Neural cell (in vitro differentiated cells): ENCODE data around the gene GMDS. TPM values are rescaled to one million over a fixed set of nuclear protein-coding genes. Genes with fewer than 3 reads are reported as not detected.

Source experiments
- H2AFZ ChIP-seq: fragments of 200-600, 300-800 bp; sonication (generic), shearing (Covaris generic); 2 replicates; pipeline ENCODE4 v1.6.0; 2014; ENCODE audit warnings: low read depth, mild to moderate bottlenecking, antibody characterized with exemption, low read length, moderate library complexity
- H3F3A ChIP-seq: fragments of 200-600 bp; shearing (Covaris generic); 2 replicates; pipeline ENCODE4 v1.6.1; 2016; ENCODE audit warnings: mild to moderate bottlenecking, moderate library complexity, mixed read lengths, antibody characterized with exemption, low read length; ENCODE audit not compliant: insufficient read depth, poor library complexity, severe bottlenecking
- H3K27ac ChIP-seq: fragments of 200-600, 300-800 bp; sonication (generic), shearing (Covaris generic); 2 replicates; pipeline ENCODE4 v1.5.1; 2014; ENCODE audit warnings: mild to moderate bottlenecking, low read length, moderate library complexity
- H3K27me3 ChIP-seq: fragments of 300-800, 200-600 bp; sonication (generic), shearing (Covaris generic); 2 replicates; pipeline ENCODE4 v1.6.0; 2014; ENCODE audit warnings: mild to moderate bottlenecking, low read depth, low read length, moderate library complexity; ENCODE audit not compliant: insufficient read depth
- H3K36me3 ChIP-seq: fragments of 300-800, 200-600 bp; sonication (generic), shearing (Covaris generic); 2 replicates; pipeline ENCODE4 v1.5.1; 2014; ENCODE audit warnings: mild to moderate bottlenecking, antibody characterized with exemption, low read length, moderate library complexity; ENCODE audit not compliant: insufficient read depth
- H3K4me2 ChIP-seq: fragments of 300-800, 200-600 bp; sonication (generic), shearing (Covaris generic); 2 replicates; pipeline ENCODE4 v1.6.0; 2014; ENCODE audit warnings: mild to moderate bottlenecking, low read length
- H3K4me3 ChIP-seq: fragments of 300-800, 200-600 bp; sonication (generic), shearing (Covaris generic); 2 replicates; pipeline ENCODE4 v1.5.1; 2014; ENCODE audit warnings: mild to moderate bottlenecking, low read length, moderate library complexity
- H3K79me2 ChIP-seq: fragments of 200-600 bp; shearing (Covaris generic); replicated peaks from 2 replicates; pipeline ENCODE4 v1.6.0; 2014; ENCODE audit warnings: mild to moderate bottlenecking, low read length, moderate library complexity; ENCODE audit not compliant: insufficient read depth
- H3K9ac ChIP-seq: fragments of 300-800, 200-600 bp; sonication (generic), shearing (Covaris generic); 2 replicates; pipeline ENCODE4 v1.6.1; 2016; ENCODE audit warnings: mild to moderate bottlenecking, low read length, mixed read lengths
- H3K9me2 ChIP-seq: fragments of 200-600 bp; shearing (Covaris generic); 2 replicates; pipeline ENCODE4 v1.6.1; 2016; ENCODE audit warnings: mild to moderate bottlenecking, low read length, mixed read lengths; ENCODE audit not compliant: insufficient read depth
- H3K9me3 ChIP-seq: fragments of 200-600, 300-800 bp; sonication (generic), shearing (Covaris generic); 2 replicates; pipeline ENCODE4 v1.6.1; 2016; ENCODE audit warnings: mild to moderate bottlenecking, mixed run types, low read length, moderate library complexity, mixed read lengths
- H4K20me1 ChIP-seq: fragments of 200-600 bp; shearing (Covaris generic); 2 replicates; pipeline ENCODE4 v1.6.1; 2016; ENCODE audit warnings: mild to moderate bottlenecking, mixed run types; ENCODE audit not compliant: insufficient read depth
- EP300 ChIP-seq: fragments of 450-650 bp; conservative IDR thresholded peaks from 2 replicates; pipeline ENCODE4 v1.6.1; 2014; ENCODE audit warnings: antibody characterized with exemption, mild to moderate bottlenecking, moderate library complexity; ENCODE audit not compliant: poor library complexity, severe bottlenecking
- EZH2 ChIP-seq: fragments of 200-600, 300-800 bp; shearing (Covaris generic), sonication (generic); IDR thresholded peaks from 2 replicates; pipeline ENCODE4 v1.6.1; 2014; ENCODE audit warnings: antibody characterized with exemption, low read length, borderline replicate concordance, mild to moderate bottlenecking; ENCODE audit not compliant: insufficient read depth, poor library complexity, severe bottlenecking
- MXI1 ChIP-seq: fragments of 450-650 bp; conservative IDR thresholded peaks from 2 replicates; pipeline ENCODE4 v1.6.1; 2014; ENCODE audit warnings: antibody characterized with exemption, mild to moderate bottlenecking; ENCODE audit not compliant: poor library complexity, severe bottlenecking
- POLR2AphosphoS5 ChIP-seq: IDR thresholded peaks from 2 replicates; pipeline ENCODE4 v1.6.1; 2012
- RAD21 ChIP-seq: fragments of 450-650 bp; conservative IDR thresholded peaks from 2 replicates; pipeline ENCODE4 v1.6.1; 2014; ENCODE audit warnings: antibody characterized with exemption, mild to moderate bottlenecking, moderate library complexity
- SMC3 ChIP-seq: fragments of 450-650 bp; conservative IDR thresholded peaks from 2 replicates; pipeline ENCODE4 v1.6.1; 2014; ENCODE audit warnings: antibody characterized with exemption, mild to moderate bottlenecking, moderate library complexity; ENCODE audit not compliant: poor library complexity
- TAF1 ChIP-seq: IDR thresholded peaks from 2 replicates; pipeline ENCODE4 v1.6.1; 2012; ENCODE audit warnings: low read depth
- polyA plus RNA-seq: library from polyadenylated mRNA; depleted of rRNA; stranded (reverse); fragments of >200 nt; gene quantifications from 2 replicates; pipeline ENCODE4 v1.2.3, GENCODE V29; 2014
- TF ChIP-seq, protein P1 (sequence below): fragments of 450-650 bp; IDR thresholded peaks from 2 replicates; pipeline ENCODE4 v1.5.1; 2014; ENCODE audit warnings: antibody characterized with exemption, mild to moderate bottlenecking, moderate library complexity; ENCODE audit not compliant: poor library complexity, severe bottlenecking
- TF ChIP-seq, protein P2 (sequence below): IDR thresholded peaks from 2 replicates; pipeline ENCODE4 v1.6.1; 2012; ENCODE audit warnings: borderline replicate concordance

The GMDS gene
- polyA plus RNA-seq, 1 donor from 2014 or later = 11.4 TPM

DNA sequence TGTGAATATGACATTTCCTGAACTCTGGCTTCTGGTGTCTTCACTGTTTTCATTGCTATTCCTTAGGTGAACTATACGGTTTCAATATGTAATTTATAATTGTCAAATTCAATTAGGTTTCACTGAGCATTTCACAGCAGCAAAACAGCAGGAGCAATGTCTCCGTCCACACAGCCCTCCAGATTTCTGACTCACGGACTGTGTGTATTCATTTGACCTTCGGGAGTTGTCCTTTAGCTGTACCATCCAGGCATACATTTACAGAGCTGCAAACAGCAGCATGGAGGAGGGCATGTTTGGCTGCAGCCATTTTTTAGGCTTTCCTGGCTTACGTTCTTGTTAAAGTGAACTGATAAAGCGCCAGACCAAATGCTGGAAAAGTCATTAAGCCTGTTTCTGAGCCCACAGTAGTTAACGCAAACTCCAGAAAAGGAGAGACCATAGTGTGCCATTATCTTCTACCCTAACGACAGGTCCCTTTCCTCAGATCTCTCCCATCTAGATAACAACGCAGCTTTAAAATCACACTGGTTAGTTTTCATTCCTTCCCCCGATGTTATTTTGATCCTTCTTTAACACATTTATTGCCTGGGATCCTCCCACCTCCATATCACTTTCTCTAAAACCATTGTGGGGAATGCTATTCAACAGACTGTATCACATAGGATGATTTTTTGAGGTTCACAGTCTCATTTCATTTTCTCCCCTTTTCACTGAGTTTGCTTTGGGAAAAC is 617.4 kb downstream of the GMDS start:
- no peaks in the 10 kb centered on the region for H3K79me2 ChIP-seq
- no peak overlapping the region for H3K4me3 ChIP-seq
- no peaks in the 10 kb centered on the region for H3K36me3 ChIP-seq
- no peak overlapping the region for H3K4me2 ChIP-seq
- H3K9me2 ChIP-seq = no peaks in the 10 kb centered on the region
- H3F3A ChIP-seq = no peaks in the 10 kb centered on the region
- no peaks in the 10 kb centered on the region for H4K20me1 ChIP-seq
- H3K27ac ChIP-seq = no peak overlapping the region
- peaks cover 63% of the 10 kb centered on the region for H3K27me3 ChIP-seq
- TF ChIP-seq, protein P1, sequence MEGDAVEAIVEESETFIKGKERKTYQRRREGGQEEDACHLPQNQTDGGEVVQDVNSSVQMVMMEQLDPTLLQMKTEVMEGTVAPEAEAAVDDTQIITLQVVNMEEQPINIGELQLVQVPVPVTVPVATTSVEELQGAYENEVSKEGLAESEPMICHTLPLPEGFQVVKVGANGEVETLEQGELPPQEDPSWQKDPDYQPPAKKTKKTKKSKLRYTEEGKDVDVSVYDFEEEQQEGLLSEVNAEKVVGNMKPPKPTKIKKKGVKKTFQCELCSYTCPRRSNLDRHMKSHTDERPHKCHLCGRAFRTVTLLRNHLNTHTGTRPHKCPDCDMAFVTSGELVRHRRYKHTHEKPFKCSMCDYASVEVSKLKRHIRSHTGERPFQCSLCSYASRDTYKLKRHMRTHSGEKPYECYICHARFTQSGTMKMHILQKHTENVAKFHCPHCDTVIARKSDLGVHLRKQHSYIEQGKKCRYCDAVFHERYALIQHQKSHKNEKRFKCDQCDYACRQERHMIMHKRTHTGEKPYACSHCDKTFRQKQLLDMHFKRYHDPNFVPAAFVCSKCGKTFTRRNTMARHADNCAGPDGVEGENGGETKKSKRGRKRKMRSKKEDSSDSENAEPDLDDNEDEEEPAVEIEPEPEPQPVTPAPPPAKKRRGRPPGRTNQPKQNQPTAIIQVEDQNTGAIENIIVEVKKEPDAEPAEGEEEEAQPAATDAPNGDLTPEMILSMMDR = no peak
- no peak for TF ChIP-seq EZH2
- no peak for TF ChIP-seq TAF1
- no peak for TF ChIP-seq SMC3
- TF ChIP-seq, protein P2, sequence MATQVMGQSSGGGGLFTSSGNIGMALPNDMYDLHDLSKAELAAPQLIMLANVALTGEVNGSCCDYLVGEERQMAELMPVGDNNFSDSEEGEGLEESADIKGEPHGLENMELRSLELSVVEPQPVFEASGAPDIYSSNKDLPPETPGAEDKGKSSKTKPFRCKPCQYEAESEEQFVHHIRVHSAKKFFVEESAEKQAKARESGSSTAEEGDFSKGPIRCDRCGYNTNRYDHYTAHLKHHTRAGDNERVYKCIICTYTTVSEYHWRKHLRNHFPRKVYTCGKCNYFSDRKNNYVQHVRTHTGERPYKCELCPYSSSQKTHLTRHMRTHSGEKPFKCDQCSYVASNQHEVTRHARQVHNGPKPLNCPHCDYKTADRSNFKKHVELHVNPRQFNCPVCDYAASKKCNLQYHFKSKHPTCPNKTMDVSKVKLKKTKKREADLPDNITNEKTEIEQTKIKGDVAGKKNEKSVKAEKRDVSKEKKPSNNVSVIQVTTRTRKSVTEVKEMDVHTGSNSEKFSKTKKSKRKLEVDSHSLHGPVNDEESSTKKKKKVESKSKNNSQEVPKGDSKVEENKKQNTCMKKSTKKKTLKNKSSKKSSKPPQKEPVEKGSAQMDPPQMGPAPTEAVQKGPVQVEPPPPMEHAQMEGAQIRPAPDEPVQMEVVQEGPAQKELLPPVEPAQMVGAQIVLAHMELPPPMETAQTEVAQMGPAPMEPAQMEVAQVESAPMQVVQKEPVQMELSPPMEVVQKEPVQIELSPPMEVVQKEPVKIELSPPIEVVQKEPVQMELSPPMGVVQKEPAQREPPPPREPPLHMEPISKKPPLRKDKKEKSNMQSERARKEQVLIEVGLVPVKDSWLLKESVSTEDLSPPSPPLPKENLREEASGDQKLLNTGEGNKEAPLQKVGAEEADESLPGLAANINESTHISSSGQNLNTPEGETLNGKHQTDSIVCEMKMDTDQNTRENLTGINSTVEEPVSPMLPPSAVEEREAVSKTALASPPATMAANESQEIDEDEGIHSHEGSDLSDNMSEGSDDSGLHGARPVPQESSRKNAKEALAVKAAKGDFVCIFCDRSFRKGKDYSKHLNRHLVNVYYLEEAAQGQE = no peak
- no peak for TF ChIP-seq POLR2AphosphoS5
- no peak for TF ChIP-seq EP300
- no peak for TF ChIP-seq MXI1
- TF ChIP-seq RAD21 = no peak
- H3K9ac ChIP-seq = no peak overlapping the region
- H3K9me3 ChIP-seq = peaks cover 5% of the 10 kb centered on the region
- H2AFZ ChIP-seq = no peak overlapping the region

DNA sequence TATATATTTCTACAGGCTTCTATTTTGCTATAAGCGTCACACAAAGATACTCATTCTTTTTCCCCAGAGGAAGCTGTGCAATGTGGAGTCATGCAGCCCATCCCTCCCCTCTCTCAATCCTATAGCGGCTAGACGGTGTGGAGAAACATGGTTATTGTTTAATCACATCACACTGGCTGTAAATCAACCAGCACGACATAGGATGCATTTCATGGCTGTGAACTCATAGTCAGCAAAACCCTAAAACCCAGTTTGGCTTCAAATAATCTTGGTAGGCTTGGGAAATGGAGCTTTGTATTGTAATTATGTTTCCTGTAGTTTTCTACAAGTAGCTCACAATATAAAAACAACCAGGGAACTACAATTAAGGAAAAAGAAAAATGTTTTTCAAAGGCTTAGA is 618.9 kb downstream of the GMDS start:
- Histone ChIP-seq H3K9me3 (peaks cover 5% of the 10 kb centered on the region), H3K4me2 (no peak overlapping the region), H4K20me1 (no peaks in the 10 kb centered on the region), H3F3A (no peaks in the 10 kb centered on the region), H3K36me3 (no peaks in the 10 kb centered on the region), H3K27ac (no peak overlapping the region), H2AFZ (no peak overlapping the region), H3K9ac (no peak overlapping the region), H3K27me3 (peaks cover 78% of the 10 kb centered on the region), H3K4me3 (no peak overlapping the region), H3K9me2 (no peaks in the 10 kb centered on the region), H3K79me2 (no peaks in the 10 kb centered on the region)
- TF ChIP-seq EZH2 (no peak), EP300 (no peak), MXI1 (no peak), RAD21 (no peak), POLR2AphosphoS5 (no peak), SMC3 (no peak), TAF1 (no peak)
- TF ChIP-seq, protein P1 = no peak
- TF ChIP-seq, protein P2 = no peak
